HUES48 (cell line): ENCODE results near the gene RTN3.

Source experiments
- H3K27ac ChIP-seq: one replicate; pipeline ENCODE4 v1.7.0; 2013; ENCODE audit warnings: low read depth, low read length, inconsistent platforms
- H3K27me3 ChIP-seq: 2 replicates; pipeline ENCODE4 v1.6.1; 2013; ENCODE audit warnings: mild to moderate bottlenecking, low read length; ENCODE audit not compliant: control insufficient read depth, insufficient read depth
- H3K36me3 ChIP-seq: 2 replicates; pipeline ENCODE4 v1.6.1; 2013; ENCODE audit warnings: low read length; ENCODE audit not compliant: control insufficient read depth, insufficient read depth
- H3K4me1 ChIP-seq: 2 replicates; pipeline ENCODE4 v1.6.1; 2013; ENCODE audit warnings: mild to moderate bottlenecking, low read length; ENCODE audit not compliant: control insufficient read depth, insufficient read depth
- H3K4me3 ChIP-seq: 2 replicates; pipeline ENCODE4 v1.5.1; 2013; ENCODE audit warnings: mild to moderate bottlenecking, low read depth, low read length
- H3K9ac ChIP-seq: 2 replicates; pipeline ENCODE4 v1.6.1; 2013; ENCODE audit warnings: mild to moderate bottlenecking, low read depth, low read length, moderate library complexity
- H3K9me3 ChIP-seq: 2 replicates; pipeline ENCODE4 v1.6.1; 2013; ENCODE audit warnings: low read length; ENCODE audit not compliant: control insufficient read depth, insufficient read depth

Gene RTN3

GRCh38 chr11:63745304-63746170 lies 64.2 kb downstream of the RTN3 start:
- H3K4me1 ChIP-seq = peaks cover 14% of the 10 kb centered on the region
- no peaks in the 10 kb centered on the region for H3K9me3 ChIP-seq
- H3K9ac ChIP-seq = no peak overlapping the region
- peaks cover 13% of the 10 kb centered on the region for H3K36me3 ChIP-seq
- no peaks in the 10 kb centered on the region for H3K27me3 ChIP-seq
- no peak overlapping the region for H3K4me3 ChIP-seq
- no peak overlapping the region for H3K27ac ChIP-seq

GRCh38 chr11:63747011-63747410 lies 65.7 kb downstream of the RTN3 start:
- H3K4me1 ChIP-seq = peaks cover 14% of the 10 kb centered on the region
- H3K4me3 ChIP-seq = no peak overlapping the region
- H3K9me3 ChIP-seq = no peaks in the 10 kb centered on the region
- H3K27me3 ChIP-seq = no peaks in the 10 kb centered on the region
- H3K36me3 ChIP-seq = peaks cover 26% of the 10 kb centered on the region
- no peak overlapping the region for H3K9ac ChIP-seq
- H3K27ac ChIP-seq = no peak overlapping the region

DNA sequence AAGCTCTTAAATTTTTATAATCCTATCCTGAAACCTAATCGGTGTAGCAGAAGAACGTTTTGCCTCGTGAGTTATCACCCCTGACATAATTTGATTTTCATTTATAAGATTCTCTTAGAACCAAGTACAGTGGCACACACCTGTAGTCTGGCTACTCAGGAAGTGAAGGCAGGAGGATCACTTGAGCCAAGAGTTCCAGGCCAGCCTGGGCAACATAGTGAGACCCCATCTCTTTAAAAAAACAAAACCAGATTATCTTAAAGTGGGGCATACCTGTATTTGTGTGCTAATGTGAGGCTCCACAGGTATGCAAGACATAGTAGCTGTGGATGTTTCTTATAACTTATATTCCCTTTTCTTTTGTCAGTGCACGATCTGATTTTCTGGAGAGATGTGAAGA lies 68.3 kb downstream of the RTN3 start:
- Histone ChIP-seq H3K9me3 (no peaks in the 10 kb centered on the region), H3K36me3 (peaks cover 47% of the 10 kb centered on the region), H3K27ac (no peak overlapping the region), H3K4me3 (no peak overlapping the region), H3K9ac (no peak overlapping the region), H3K27me3 (no peaks in the 10 kb centered on the region), H3K4me1 (peaks cover 14% of the 10 kb centered on the region)

- Histone ChIP-seq H3K4me3 (no peak overlapping the region), H3K9me3 (no peaks in the 10 kb centered on the region), H3K27me3 (no peaks in the 10 kb centered on the region), H3K36me3 (peaks cover 62% of the 10 kb centered on the region), H3K4me1 (peaks cover 15% of the 10 kb centered on the region), H3K9ac (no peak overlapping the region), H3K27ac (no peak overlapping the region)
These were observed 75.8 kb downstream of the RTN3 start for GRCh38 chr11:63756919-63757761.

GRCh38 chr11:63760487-63761079 lies 79.3 kb downstream of the RTN3 start:
- Histone ChIP-seq H3K4me3 (peak overlapping the region; percentile 90), H3K9ac (no peak overlapping the region), H3K27me3 (no peaks in the 10 kb centered on the region), H3K4me1 (peaks cover 25% of the 10 kb centered on the region), H3K27ac (peak overlapping the region; percentile 91), H3K9me3 (no peaks in the 10 kb centered on the region), H3K36me3 (peaks cover 38% of the 10 kb centered on the region)

GRCh38 chr11:63761188-63761587 lies 79.9 kb downstream of the RTN3 start:
- Histone ChIP-seq H3K9me3 (no peaks in the 10 kb centered on the region), H3K27ac (peak overlapping the region; percentile 91), H3K27me3 (no peaks in the 10 kb centered on the region), H3K4me3 (peak overlapping the region; percentile 90), H3K36me3 (peaks cover 35% of the 10 kb centered on the region), H3K9ac (no peak overlapping the region), H3K4me1 (peaks cover 32% of the 10 kb centered on the region)

GRCh38 chr11:63761931-63762653 lies 80.8 kb downstream of the RTN3 start:
- Histone ChIP-seq H3K9me3 (no peaks in the 10 kb centered on the region), H3K27ac (peak overlapping the region; percentile 91), H3K4me3 (peak overlapping the region; percentile 90), H3K4me1 (peaks cover 41% of the 10 kb centered on the region), H3K9ac (peak overlapping the region; percentile 86), H3K36me3 (peaks cover 27% of the 10 kb centered on the region), H3K27me3 (no peaks in the 10 kb centered on the region)

DNA sequence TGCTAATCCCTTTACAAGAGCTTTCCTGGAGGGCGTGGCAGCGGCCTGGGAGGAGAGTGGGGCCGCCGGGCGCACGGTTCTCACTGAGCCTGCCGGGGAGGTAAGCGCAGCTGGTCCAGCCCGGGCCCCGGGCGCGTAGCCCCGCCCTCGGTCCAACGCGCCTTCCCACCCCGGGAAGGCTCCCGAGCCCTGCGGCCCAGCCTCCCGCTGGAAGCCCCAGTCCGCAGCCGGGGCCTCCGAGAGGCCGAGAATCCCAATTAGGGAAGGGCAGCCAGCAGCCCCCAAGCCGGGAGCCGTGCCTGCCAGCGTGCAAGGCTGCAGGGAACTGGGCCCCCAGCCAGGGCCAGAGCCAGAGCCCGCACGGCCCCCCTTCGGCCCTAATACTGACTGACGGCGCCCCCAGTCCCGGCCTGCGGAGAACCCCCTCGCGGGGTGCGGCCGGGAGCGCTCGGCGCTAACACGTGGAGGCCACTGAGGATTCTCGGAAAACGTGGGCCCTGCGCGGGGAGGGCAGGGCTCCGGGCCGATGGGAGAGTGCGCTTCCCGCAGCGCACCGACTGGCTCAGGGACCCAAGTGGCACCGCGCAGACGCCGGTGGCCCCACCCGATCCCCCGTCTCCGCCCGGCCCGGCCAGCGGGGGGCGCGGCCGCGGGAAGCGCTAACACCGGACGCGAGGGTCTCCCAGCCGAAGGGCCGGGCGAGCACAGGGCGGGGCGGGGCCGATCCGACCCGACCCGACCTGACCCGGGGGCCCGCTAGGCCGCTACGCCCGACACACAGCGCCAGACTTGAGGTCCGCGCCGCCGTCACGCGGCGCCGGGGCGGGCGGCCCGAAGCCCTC lies 81.6 kb downstream of the RTN3 start:
- Histone ChIP-seq H3K4me3 (peak overlapping the region; percentile 90), H3K27ac (peak overlapping the region; percentile 91), H3K9me3 (no peaks in the 10 kb centered on the region), H3K27me3 (no peaks in the 10 kb centered on the region), H3K9ac (peak overlapping the region; percentile 86), H3K36me3 (peaks cover 20% of the 10 kb centered on the region), H3K4me1 (peaks cover 43% of the 10 kb centered on the region)

DNA sequence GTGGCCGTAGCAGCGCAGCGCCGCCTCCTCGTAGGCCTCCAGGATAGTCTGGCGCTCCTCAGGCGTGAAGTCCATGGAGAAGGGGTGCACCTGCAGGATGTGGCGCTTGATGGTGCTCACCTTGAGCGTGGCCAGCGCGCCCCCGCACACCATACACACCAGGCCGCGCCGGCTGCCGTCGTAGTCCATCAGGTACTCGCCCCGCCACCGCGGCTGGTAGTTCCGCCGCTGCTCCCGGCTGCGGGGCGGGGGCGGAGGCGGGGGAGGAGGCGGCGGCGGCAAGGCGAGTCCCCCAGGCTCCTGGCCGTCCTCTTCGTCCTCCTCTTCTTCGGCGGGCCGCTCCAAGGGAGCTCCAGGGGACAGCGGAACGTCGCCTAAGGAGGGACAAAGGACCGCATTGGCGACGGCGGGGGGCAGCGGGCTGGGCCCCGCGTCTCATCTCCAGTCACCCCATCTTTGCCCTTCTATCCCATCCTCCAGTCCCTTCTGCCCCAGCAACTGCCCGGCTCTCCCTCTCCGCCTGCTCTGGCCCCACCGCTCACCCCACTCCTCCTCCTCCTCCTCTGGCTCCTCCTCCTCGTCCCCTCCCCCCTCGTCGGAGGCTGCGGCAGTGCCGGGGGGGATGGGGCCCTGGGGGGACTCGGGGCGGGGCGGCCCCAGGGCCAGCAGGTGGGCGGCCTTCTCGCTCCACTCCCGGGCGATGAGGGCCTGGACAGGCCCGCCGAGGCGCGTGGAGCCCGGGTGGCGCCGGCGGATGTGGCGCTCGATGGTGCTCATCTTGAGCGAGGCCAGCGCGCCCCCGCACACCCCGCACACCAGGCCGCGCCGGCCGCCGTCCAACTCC lies 82.4 kb downstream of the RTN3 start:
- peak overlapping the region; percentile 90 for H3K4me3 ChIP-seq
- peaks cover 43% of the 10 kb centered on the region for H3K4me1 ChIP-seq
- no peaks in the 10 kb centered on the region for H3K9me3 ChIP-seq
- H3K9ac ChIP-seq = peak overlapping the region; percentile 86
- H3K27me3 ChIP-seq = no peaks in the 10 kb centered on the region
- H3K36me3 ChIP-seq = peaks cover 12% of the 10 kb centered on the region
- H3K27ac ChIP-seq = peak overlapping the region; percentile 91
